Fibroblast of peridontal ligament (primary cell): ENCODE results near the gene CXCL8.
A peak's percentile ranks its signal among the peaks of the same experiment; 100 is the strongest.

Experiments used
- DNase-seq: peaks from one replicate; pipeline ENCODE4 v3.0.0-alpha.2; 2010; ENCODE audit errors: extremely low read depth

The CXCL8 gene

GRCh38 chr4:73718375-73719373 is 21.7 kb upstream of the CXCL8 start:
- peak; percentile 57 for DNase-seq

DNA sequence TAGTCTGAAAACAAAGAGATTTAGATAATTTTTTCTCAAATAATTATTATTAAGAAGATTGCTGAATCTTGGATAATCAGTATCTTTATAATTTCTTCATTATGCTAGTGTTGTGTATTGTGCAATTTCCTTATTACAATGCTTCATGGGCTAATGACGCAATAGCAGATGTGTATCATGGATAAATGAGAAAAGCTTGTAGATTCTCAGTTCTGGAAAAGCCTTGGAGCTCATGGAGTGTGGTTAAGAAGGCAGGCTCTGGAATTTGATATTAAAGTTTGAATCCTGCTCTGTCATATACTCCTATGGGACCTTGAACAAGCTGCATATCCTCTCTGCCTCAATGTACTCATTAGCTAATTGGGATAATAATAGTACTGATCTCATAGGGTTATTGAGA is 18.9 kb upstream of the CXCL8 start:
- DNase-seq = peak; percentile 88

GRCh38 chr4:73721909-73722308 is 18.5 kb upstream of the CXCL8 start:
- DNase-seq = peak; percentile 31

DNA sequence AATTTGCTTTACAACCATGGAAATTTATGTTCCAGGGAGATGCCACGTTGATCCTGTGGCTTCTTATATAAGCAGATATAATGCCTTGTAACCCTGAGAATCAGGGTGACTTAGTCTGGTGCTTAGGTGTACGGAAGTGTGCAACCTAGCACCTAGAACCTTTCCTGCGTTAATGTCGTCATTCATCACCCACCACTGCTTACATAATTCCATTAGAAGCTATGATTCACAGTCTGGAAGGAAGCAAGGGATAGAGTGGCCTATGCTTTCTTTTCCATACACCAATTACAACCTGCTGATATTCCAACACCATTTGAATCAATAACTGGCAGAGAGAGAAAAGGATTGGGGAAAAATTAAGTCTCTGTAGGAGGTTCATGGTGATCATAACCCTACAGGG is 17.3 kb upstream of the CXCL8 start:
- DNase-seq = no peak

DNA sequence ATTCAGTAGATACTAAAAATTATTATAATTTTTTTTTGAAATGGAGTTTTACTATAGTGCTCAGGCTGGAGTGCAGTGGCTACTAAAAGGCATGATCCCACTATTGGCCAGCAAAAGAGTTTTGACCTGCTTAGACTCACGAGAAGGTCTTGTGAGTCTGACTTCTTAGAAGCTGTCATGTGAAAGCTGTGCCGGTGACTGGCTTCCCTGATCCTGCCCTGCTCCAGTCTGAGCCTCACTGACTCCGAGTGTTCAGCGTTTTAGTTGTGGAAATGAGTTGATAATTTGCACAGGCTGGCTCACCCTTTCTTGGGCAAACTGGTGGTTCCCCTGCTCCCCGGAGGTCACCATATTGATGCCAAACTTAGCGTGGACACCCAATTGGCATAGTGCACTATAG is 16.4 kb upstream of the CXCL8 start:
- no peak for DNase-seq

GRCh38 chr4:73725510-73725909 is 14.9 kb upstream of the CXCL8 start:
- DNase-seq = no peak

DNA sequence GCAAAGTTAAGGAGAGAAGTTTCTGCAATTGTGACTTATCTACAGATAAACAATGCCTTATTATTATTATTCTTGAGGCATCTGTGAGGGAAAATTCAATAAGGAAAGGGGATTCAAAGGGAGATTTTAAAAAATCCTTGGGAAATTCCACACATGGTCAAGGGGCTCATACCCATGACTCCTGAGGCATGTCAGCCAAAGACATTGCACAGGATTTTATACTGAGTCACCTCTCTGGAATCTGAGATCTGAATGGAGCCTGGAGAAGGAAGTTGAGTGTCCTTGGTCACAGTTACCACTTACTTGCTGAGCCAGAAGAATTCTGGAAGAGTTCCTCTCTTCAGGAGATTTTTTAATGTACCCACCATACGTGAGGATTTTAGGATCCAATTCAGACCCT is 14.4 kb upstream of the CXCL8 start:
- DNase-seq = peak; percentile 89

DNA sequence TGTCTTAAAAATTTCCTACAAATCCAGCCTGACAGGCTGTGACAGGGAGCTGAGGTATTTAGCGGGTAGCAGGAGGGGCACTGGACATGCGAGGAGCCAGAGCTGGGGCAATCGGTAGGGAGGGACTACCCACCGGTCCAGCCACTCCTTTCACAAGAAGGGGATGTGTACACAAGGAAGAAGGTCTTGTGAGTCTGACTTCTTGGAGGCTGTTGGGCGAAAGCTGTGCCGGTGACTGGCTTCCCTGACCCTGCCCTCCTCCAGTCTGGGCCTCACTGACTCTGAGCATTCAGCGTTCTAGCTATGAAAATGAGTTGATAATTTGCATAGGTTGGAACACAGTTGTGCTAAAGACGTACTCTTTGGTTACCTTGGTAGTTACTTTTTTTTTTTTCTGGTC is 12.7 kb upstream of the CXCL8 start:
- DNase-seq = no peak

- no peak for DNase-seq
These were observed 12.2 kb upstream of the CXCL8 start for GRCh38 chr4:73728091-73728741.

DNA sequence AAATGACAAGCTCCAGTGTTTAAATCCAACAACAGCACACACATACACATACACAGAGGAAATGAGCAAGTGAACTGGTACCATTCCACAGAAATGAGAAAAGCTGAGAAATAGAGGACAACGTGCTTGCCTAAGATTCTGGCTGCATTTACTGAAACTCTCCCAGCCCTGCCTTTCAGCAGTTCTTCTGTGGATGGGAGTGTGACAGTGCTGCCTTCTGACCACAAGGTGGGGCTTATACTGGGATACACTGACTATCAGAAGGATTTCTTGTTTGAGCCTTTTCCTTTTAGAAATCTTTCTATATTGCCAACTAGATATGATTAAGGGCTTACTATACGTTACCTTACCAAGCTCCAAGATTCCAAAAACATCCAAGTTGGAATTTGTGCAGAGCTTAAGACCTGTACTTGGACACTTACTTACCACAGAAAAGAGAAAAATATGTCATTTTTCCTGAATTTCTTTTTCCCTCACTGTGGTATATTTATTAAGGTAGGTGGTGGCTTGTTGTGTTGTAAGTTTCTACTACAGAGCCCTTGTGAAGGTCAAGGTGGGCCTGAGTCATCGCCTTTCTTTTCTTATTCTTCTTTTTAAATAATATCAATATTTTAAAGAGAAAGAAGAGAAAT is 10.7 kb upstream of the CXCL8 start:
- peak; percentile 94 for DNase-seq

DNA sequence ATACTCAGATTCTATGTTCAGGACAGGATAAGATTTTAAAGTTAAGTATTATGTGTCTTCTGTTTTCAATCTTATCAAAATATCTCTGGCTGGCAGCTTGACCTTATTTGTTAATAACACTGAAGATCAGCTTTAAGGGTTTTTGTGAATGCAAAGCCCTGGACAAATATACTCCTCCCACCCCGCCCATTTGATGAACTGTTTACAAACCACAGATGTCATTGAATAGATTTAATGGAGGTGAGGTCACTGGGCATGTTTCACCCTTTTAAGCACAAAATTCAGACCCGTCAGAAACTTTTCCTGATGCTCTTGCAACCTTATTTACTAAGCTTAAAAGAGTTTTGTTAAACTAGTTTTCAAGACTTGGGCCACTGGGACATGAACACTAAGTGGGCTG is 10.1 kb upstream of the CXCL8 start:
- no peak for DNase-seq

GRCh38 chr4:73730867-73731266 is 9.5 kb upstream of the CXCL8 start:
- no peak for DNase-seq

GRCh38 chr4:73731968-73732610 is 8.3 kb upstream of the CXCL8 start:
- DNase-seq = no peak

DNA sequence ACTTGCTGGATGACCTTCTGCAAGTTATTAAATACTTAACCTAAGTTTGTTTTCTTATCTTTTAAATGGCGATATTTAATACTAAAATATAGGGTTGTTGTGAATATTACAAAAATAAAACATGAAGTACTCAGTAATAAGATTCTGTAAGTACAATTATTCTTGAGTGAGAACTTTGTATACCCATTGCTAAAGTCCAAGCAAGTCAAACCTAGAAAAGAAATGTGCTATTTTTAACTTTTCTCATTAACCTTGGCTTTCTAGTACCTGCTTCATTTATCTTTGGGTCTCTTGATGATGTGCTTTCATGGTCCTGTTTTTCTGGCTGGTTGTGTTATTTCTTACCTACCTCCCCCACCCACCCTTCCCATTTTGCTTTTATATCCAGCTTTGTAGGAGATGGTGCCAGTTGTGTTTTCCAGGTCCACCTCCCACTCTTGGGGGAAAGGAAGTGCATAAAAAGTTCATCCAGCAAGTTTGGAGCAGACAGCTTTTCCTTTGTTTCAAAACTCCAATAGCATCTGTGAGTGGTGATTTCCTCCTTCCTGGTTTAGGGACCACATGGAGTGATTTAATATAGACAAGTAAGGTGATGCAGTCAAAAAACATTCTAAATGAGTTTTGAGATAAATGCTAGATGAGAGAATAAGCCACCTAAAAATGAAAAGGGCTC is 7.5 kb upstream of the CXCL8 start:
- no peak for DNase-seq

DNA sequence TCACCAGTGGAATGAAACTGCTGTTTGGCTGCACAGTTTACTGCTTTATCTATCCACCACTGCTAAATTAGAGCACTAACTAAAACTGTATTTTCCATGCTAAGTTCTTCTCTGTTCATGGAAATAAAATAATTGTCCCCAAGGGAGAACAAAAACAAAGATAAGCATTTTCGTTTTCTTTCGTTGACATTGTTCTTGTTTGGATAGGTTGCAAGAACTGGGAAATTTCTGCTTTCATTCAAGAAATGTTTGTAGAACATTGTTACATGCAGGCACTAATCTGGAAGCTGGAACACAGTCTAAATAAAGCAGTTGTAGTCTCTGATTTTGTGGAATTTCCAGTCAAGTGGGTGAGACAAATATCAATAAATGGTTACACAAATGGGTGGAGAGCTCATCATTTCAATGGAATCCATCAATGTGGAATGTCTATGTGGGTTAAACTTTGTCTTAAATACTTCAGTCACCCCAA is 5.8 kb upstream of the CXCL8 start:
- DNase-seq = peak; percentile 75

GRCh38 chr4:73735231-73735630 is 5.1 kb upstream of the CXCL8 start:
- DNase-seq = peak; percentile 68

- DNase-seq = no peak
These were observed 821 bp downstream of the CXCL8 start for GRCh38 chr4:73741031-73741749.

DNA sequence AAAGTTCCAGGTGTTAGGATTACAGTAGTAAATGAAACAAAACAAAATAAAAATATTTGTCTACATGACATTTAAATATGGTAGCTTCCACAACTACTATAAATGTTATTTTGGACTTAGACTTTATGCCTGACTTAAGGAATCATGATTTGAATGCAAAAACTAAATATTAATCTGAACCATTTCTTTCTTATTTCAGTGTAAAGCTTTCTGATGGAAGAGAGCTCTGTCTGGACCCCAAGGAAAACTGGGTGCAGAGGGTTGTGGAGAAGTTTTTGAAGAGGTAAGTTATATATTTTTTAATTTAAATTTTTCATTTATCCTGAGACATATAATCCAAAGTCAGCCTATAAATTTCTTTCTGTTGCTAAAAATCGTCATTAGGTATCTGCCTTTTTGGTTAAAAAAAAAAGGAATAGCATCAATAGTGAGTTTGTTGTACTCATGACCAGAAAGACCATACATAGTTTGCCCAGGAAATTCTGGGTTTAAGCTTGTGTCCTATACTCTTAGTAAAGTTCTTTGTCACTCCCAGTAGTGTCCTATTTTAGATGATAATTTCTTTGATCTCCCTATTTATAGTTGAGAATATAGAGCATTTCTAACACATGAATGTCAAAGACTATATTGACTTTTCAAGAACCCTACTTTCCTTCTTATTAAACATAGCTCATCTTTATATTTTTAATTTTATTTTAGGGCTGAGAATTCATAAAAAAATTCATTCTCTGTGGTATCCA is 1.6 kb downstream of the CXCL8 start:
- DNase-seq = no peak

- no peak for DNase-seq
These were observed 2.3 kb downstream of the CXCL8 start for GRCh38 chr4:73742490-73743160.
